HEK293 (cell line): ENCODE measurements around the gene SPC24.

Source experiments
- CTCF ChIA-PET: fragments of 350-600 bp; formaldehyde crosslinking; extraction: SDS; loops from one replicate; lab custom pipeline; 2021; ENCODE audit warnings: antibody characterized with exemption; lab: Yijun Ruan, JAX
- POLR2A ChIA-PET: fragments of 300-600 bp; formaldehyde crosslinking; extraction: SDS; loops from one replicate; lab custom pipeline; 2020; ENCODE audit warnings: antibody characterized with exemption, inconsistent platforms; lab: Yijun Ruan, JAX
- H3K27ac ChIP-seq: fragments of 200-500 bp; sonication (Bioruptor generic); 2 replicates; pipeline ENCODE4 v1.5.1; 2014; ENCODE audit warnings: low read depth, low read length, control low read depth, inconsistent platforms; ENCODE audit errors: extremely low read depth
- H3K36me3 ChIP-seq, 2 experiments: fragments of 200-500 bp in 1 of 2; sonication (Bioruptor generic) in 1 of 2; 1 replicate in 1 of 2; 2 replicates in 1 of 2; pipeline ENCODE4 v1.5.1; 2014 to 2017; ENCODE audit warnings: inconsistent platforms in 2 of 2, low read length in 2 of 2; ENCODE audit not compliant: control insufficient read depth in 2 of 2, insufficient read depth in 1 of 2
- H3K4me1 ChIP-seq: fragments of 200-500 bp; sonication (Bioruptor generic); 2 replicates; pipeline ENCODE4 v1.5.1; 2014; ENCODE audit warnings: mild to moderate bottlenecking, low read length, inconsistent platforms; ENCODE audit not compliant: control insufficient read depth, insufficient read depth
- H3K4me3 ChIP-seq: 2 replicates; pipeline ENCODE4 v1.5.1; 2011; ENCODE audit warnings: low read depth, mild to moderate bottlenecking, control low read depth, low read length, moderate library complexity
- H3K9me3 ChIP-seq: fragments of 200-500 bp; sonication (Bioruptor generic); 2 replicates; pipeline ENCODE4 v1.5.1; 2014; ENCODE audit warnings: low read depth, low read length, inconsistent platforms; ENCODE audit not compliant: control insufficient read depth, insufficient read depth
- GLIS1 ChIP-seq: fragments of 450-650 bp; formaldehyde crosslinking; IDR thresholded peaks from 2 replicates; pipeline ENCODE4 v1.5.1; 2016; ENCODE audit warnings: missing biosample characterization, missing genetic modification characterization
- KLF1 ChIP-seq: fragments of 450-650 bp; formaldehyde crosslinking; IDR thresholded peaks from 2 replicates; pipeline ENCODE4 v1.5.1; 2016; ENCODE audit warnings: missing biosample characterization, missing genetic modification characterization
- KLF9 ChIP-seq: fragments of 450-650 bp; formaldehyde crosslinking; IDR thresholded peaks from 2 replicates; pipeline ENCODE4 v1.5.1; 2016; ENCODE audit warnings: missing biosample characterization, missing genetic modification characterization, low read depth
- SP3 ChIP-seq: fragments of 450-650 bp; formaldehyde crosslinking; IDR thresholded peaks from 2 replicates; pipeline ENCODE4 v1.5.1; 2016; ENCODE audit warnings: missing biosample characterization, missing genetic modification characterization
- YY2 ChIP-seq: fragments of 450-650 bp; formaldehyde crosslinking; IDR thresholded peaks from 2 replicates; pipeline ENCODE4 v1.5.1; 2016; ENCODE audit warnings: missing biosample characterization, missing genetic modification characterization
- ZBTB21 ChIP-seq: fragments of 450-650 bp; formaldehyde crosslinking; IDR thresholded peaks from 2 replicates; pipeline ENCODE4 v1.5.1; 2017; ENCODE audit warnings: missing biosample characterization, missing genetic modification characterization
- ZEB2 ChIP-seq: fragments of 450-650 bp; formaldehyde crosslinking; IDR thresholded peaks from 2 replicates; pipeline ENCODE4 v1.5.1; 2016; ENCODE audit warnings: missing biosample characterization, missing genetic modification characterization
- ZFP69B ChIP-seq: fragments of 450-650 bp; formaldehyde crosslinking; IDR thresholded peaks from 2 replicates; pipeline ENCODE4 v1.5.1; 2016; ENCODE audit warnings: missing biosample characterization, missing genetic modification characterization
- ZIC2 ChIP-seq: fragments of 450-650 bp; formaldehyde crosslinking; IDR thresholded peaks from 2 replicates; pipeline ENCODE4 v1.5.1; 2016; ENCODE audit warnings: missing biosample characterization, missing genetic modification characterization
- ZNF184 ChIP-seq: fragments of 450-650 bp; IDR thresholded peaks from 2 replicates; pipeline ENCODE4 v1.5.1; 2018; ENCODE audit warnings: missing biosample characterization, mild to moderate bottlenecking, missing genetic modification characterization
- ZNF221 ChIP-seq: fragments of 450-650 bp; formaldehyde crosslinking; IDR thresholded peaks from 2 replicates; pipeline ENCODE4 v1.5.1; 2017; ENCODE audit warnings: missing biosample characterization, missing genetic modification characterization, borderline replicate concordance
- ZNF292 ChIP-seq: fragments of 450-650 bp; formaldehyde crosslinking; IDR thresholded peaks from 2 replicates; pipeline ENCODE4 v1.5.1; 2016; ENCODE audit warnings: low read depth, missing biosample characterization, missing genetic modification characterization, borderline replicate concordance
- ZNF335 ChIP-seq: fragments of 450-650 bp; formaldehyde crosslinking; conservative IDR thresholded peaks from 2 replicates; pipeline ENCODE4 v1.5.1; 2016; ENCODE audit warnings: missing biosample characterization, missing genetic modification characterization
- ZNF354C ChIP-seq: fragments of 450-650 bp; formaldehyde crosslinking; IDR thresholded peaks from 2 replicates; pipeline ENCODE4 v1.5.1; 2016; ENCODE audit warnings: missing biosample characterization, missing genetic modification characterization, low read depth, borderline replicate concordance
- ZNF596 ChIP-seq: fragments of 450-650 bp; IDR thresholded peaks from 2 replicates; pipeline ENCODE4 v1.5.0; 2018; ENCODE audit warnings: missing biosample characterization, mild to moderate bottlenecking, missing genetic modification characterization, moderate library complexity
- ZNF600 ChIP-seq: fragments of 450-650 bp; formaldehyde crosslinking; IDR thresholded peaks from 2 replicates; pipeline ENCODE4 v1.5.1; 2016; ENCODE audit warnings: missing biosample characterization, missing genetic modification characterization
- ZSCAN16 ChIP-seq: fragments of 450-650 bp; formaldehyde crosslinking; IDR thresholded peaks from 2 replicates; pipeline ENCODE4 v1.5.1; 2016; ENCODE audit warnings: missing biosample characterization, missing genetic modification characterization
- TF ChIP-seq, protein P1 (sequence below): fragments of 450-650 bp; formaldehyde crosslinking; IDR thresholded peaks from 2 replicates; pipeline ENCODE4 v1.5.1; 2016; ENCODE audit warnings: missing biosample characterization, missing genetic modification characterization
- TF ChIP-seq, protein P2 (sequence below): fragments of 450-650 bp; formaldehyde crosslinking; IDR thresholded peaks from 2 replicates; pipeline ENCODE4 v1.5.1; 2017; ENCODE audit warnings: missing biosample characterization, missing genetic modification characterization
- TF ChIP-seq, protein P3 (sequence below): fragments of 450-650 bp; formaldehyde crosslinking; IDR thresholded peaks from 2 replicates; pipeline ENCODE4 v1.5.1; 2016; ENCODE audit warnings: missing biosample characterization, missing genetic modification characterization
- TF ChIP-seq, protein P4 (sequence below): fragments of 450-650 bp; formaldehyde crosslinking; optimal IDR thresholded peaks from 2 replicates; pipeline ENCODE3; 2016; ENCODE audit warnings: missing biosample characterization, mild to moderate bottlenecking, missing genetic modification characterization
- TF ChIP-seq, protein P5 (sequence below): fragments of 450-650 bp; formaldehyde crosslinking; IDR thresholded peaks from 2 replicates; pipeline ENCODE4 v1.5.1; 2016; ENCODE audit warnings: missing biosample characterization, missing genetic modification characterization
- TF ChIP-seq, protein P6 (sequence below): fragments of 450-650 bp; formaldehyde crosslinking; IDR thresholded peaks from 2 replicates; pipeline ENCODE4 v1.5.1; 2016; ENCODE audit warnings: missing biosample characterization, missing genetic modification characterization

Gene SPC24

DNA sequence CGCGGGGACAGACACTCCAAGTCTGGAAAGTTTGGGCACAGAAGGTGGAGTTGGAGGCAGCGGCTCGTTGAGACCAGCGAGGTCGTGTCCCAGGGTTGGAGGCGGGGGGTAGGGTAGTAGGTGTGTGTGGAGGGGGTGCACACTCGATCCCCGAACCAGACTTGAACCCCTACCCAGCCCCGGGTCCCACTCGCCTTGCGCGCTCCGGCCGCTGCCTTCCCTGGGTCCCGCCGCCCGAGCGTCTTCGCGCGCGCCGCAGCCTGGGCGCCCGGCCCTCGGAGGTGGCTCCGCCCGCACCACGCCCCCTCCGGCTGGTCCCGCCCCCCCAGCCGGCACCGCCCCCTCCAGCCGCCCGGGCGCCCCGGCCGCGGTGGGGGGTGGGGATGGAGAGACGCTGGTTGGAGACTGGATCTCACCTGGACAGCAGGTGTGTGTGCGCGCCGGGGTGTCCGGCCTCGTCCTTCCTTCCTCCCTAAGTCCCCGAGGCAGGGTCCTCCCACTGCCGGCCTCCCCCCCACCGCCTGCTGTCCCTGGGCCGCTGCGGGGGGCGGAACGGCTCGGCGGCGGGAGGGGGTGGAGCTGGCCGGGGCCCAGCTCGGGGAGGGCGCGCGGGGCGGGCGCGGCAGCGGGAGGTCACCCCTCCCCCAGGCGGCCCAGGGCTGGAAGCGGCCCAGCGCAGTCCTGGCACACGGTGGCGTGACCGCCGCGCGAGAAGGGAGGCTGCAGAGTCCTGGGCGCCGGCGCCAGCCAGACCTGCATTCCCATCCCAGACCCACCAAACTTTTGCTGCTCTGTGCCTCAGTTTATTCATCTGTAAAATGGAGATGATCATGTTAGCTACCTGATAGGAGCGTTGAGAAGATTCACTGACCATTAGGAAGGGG lies 42.0 kb upstream of the SPC24 start, which contains the start of gene KANK2 (continued):
- TF ChIP-seq ZNF221 (tag by site-specific recombination), result no peak
- peak; percentile 97 for TF ChIP-seq KLF9 (tag by site-specific recombination)
- TF ChIP-seq ZNF596 (tag by site-specific recombination), result 0 out of 2 replicates have a peak, but pooled peaks have one; percentile 38
- TF ChIP-seq, protein P1, sequence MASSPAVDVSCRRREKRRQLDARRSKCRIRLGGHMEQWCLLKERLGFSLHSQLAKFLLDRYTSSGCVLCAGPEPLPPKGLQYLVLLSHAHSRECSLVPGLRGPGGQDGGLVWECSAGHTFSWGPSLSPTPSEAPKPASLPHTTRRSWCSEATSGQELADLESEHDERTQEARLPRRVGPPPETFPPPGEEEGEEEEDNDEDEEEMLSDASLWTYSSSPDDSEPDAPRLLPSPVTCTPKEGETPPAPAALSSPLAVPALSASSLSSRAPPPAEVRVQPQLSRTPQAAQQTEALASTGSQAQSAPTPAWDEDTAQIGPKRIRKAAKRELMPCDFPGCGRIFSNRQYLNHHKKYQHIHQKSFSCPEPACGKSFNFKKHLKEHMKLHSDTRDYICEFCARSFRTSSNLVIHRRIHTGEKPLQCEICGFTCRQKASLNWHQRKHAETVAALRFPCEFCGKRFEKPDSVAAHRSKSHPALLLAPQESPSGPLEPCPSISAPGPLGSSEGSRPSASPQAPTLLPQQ (tag by site-specific recombination), result peak; percentile 77
- TF ChIP-seq, protein P2, sequence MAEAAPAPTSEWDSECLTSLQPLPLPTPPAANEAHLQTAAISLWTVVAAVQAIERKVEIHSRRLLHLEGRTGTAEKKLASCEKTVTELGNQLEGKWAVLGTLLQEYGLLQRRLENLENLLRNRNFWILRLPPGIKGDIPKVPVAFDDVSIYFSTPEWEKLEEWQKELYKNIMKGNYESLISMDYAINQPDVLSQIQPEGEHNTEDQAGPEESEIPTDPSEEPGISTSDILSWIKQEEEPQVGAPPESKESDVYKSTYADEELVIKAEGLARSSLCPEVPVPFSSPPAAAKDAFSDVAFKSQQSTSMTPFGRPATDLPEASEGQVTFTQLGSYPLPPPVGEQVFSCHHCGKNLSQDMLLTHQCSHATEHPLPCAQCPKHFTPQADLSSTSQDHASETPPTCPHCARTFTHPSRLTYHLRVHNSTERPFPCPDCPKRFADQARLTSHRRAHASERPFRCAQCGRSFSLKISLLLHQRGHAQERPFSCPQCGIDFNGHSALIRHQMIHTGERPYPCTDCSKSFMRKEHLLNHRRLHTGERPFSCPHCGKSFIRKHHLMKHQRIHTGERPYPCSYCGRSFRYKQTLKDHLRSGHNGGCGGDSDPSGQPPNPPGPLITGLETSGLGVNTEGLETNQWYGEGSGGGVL (tag by site-specific recombination), result peak; percentile 94
- TF ChIP-seq SP3 (tag by site-specific recombination), result peak; percentile 81
- TF ChIP-seq, protein P3, sequence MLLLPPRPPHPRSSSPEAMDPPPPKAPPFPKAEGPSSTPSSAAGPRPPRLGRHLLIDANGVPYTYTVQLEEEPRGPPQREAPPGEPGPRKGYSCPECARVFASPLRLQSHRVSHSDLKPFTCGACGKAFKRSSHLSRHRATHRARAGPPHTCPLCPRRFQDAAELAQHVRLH (tag by site-specific recombination), result peak; percentile 74; the same call in 1 of the 2 replicates
- TF ChIP-seq, protein P4, sequence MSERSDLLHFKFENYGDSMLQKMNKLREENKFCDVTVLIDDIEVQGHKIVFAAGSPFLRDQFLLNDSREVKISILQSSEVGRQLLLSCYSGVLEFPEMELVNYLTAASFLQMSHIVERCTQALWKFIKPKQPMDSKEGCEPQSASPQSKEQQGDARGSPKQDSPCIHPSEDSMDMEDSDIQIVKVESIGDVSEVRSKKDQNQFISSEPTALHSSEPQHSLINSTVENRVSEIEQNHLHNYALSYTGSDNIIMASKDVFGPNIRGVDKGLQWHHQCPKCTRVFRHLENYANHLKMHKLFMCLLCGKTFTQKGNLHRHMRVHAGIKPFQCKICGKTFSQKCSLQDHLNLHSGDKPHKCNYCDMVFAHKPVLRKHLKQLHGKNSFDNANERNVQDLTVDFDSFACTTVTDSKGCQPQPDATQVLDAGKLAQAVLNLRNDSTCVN (tag by site-specific recombination), result peak; percentile 59
- peak; percentile 89 for TF ChIP-seq ZIC2
- TF ChIP-seq, protein P5, sequence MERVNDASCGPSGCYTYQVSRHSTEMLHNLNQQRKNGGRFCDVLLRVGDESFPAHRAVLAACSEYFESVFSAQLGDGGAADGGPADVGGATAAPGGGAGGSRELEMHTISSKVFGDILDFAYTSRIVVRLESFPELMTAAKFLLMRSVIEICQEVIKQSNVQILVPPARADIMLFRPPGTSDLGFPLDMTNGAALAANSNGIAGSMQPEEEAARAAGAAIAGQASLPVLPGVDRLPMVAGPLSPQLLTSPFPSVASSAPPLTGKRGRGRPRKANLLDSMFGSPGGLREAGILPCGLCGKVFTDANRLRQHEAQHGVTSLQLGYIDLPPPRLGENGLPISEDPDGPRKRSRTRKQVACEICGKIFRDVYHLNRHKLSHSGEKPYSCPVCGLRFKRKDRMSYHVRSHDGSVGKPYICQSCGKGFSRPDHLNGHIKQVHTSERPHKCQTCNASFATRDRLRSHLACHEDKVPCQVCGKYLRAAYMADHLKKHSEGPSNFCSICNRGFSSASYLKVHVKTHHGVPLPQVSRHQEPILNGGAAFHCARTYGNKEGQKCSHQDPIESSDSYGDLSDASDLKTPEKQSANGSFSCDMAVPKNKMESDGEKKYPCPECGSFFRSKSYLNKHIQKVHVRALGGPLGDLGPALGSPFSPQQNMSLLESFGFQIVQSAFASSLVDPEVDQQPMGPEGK (tag by site-specific recombination), result peak; percentile 73
- TF ChIP-seq ZBTB21 (tag by site-specific recombination), result no peak
- peak; percentile 55; the same call in 1 of the 2 replicates for TF ChIP-seq ZNF335 (tag by site-specific recombination)
- peak; percentile 84 for TF ChIP-seq ZEB2
- peak; percentile 63 for TF ChIP-seq KLF1
- 0 out of 2 replicates have a peak, but pooled peaks have one; percentile 23 for TF ChIP-seq ZNF184 (tag by site-specific recombination)
- TF ChIP-seq GLIS1 (tag by site-specific recombination), result peak; percentile 98
- TF ChIP-seq, all 188 proteins: peak for 40

DNA sequence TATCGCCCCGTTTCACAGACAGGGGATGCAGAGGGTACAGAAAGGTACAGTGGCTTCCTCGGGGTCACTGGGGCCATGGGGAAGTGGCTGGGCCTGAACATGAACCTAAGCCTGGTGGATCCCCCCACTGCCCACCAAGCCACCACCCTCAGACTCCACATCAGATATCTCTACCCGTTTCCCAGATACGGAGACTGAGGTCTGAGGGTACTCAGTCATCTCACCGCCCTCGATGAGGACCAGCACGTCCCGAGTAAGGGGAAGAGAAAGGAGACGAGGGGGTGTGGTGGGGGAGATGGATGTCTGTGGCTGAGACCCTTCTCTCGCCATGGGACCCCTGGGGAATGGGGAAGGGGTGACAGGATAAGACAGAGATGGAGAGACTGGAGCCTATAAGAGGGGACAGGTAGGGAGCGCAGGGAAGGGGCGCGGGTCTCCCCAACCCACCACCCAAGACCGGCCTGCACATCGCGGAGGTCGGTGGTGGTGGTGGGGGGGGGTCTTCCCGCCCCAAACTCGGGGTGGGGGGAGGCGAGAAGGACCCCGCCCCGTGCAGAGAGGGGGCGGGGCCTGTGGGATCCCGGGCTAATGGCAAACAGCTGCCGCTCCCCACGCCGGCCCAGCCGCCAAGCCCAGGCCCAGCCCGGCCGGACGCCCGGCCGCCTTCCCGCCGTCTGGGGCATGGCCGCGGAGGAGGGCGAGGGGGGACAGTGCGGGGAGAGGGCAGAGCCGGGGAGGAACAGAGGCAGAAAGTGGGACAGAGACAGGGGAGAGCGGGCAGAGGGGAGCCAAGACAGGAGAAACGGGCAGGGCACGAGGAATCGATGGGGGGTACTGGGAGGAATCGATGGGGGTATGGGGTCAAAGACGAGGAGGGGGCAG lies 41.1 kb upstream of the SPC24 start:
- no peaks in the 10 kb centered on the region for H3K4me1 ChIP-seq
- CTCF ChIA-PET, result interaction anchor here (0.5 kb wide), 1 partner anchor 286 kb away, joined by 3 read pairs; no protein-coding TSS in a partner anchor
- H3K27ac ChIP-seq, result peak overlapping the region; percentile 54; the same call in 1 of the 2 replicates
- H3K9me3 ChIP-seq, result no peaks in the 10 kb centered on the region
- peak overlapping the region; percentile 75 for H3K4me3 ChIP-seq
- POLR2A ChIA-PET, result interaction anchor here (0.6 to 2.1 kb wide), 2 partner anchors 54 to 79 kb away, joined by 5 to 17 read pairs; no protein-coding TSS in a partner anchor
- peaks cover 3 to 31% of the 10 kb centered on the region in 2 experiments; a peak in 2 of 3 replicates for H3K36me3 ChIP-seq
- TF ChIP-seq ZNF292 (tag by site-specific recombination) (no peak), ZFP69B (peak; percentile 13; the same call in 1 of the 2 replicates), ZNF600 (no peak), ZNF354C (tag by site-specific recombination) (no peak), ZSCAN16 (tag by site-specific recombination) (no peak), YY2 (tag by site-specific recombination) (no peak; the same call in 1 of the 2 replicates)
- TF ChIP-seq, protein P6, sequence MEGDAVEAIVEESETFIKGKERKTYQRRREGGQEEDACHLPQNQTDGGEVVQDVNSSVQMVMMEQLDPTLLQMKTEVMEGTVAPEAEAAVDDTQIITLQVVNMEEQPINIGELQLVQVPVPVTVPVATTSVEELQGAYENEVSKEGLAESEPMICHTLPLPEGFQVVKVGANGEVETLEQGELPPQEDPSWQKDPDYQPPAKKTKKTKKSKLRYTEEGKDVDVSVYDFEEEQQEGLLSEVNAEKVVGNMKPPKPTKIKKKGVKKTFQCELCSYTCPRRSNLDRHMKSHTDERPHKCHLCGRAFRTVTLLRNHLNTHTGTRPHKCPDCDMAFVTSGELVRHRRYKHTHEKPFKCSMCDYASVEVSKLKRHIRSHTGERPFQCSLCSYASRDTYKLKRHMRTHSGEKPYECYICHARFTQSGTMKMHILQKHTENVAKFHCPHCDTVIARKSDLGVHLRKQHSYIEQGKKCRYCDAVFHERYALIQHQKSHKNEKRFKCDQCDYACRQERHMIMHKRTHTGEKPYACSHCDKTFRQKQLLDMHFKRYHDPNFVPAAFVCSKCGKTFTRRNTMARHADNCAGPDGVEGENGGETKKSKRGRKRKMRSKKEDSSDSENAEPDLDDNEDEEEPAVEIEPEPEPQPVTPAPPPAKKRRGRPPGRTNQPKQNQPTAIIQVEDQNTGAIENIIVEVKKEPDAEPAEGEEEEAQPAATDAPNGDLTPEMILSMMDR (tag by site-specific recombination), result no peak
